IMR-90 (cell line): Measurements from ENCODE around the gene CDH13. TPM values are rescaled to one million over a fixed set of nuclear protein-coding genes. Genes with fewer than 3 reads are reported as not detected.

Experiments
- ATAC-seq: fragments of 200-7000 bp; cut with Tn5 transposase; 2 replicates; pipeline ENCODE4 v1.9.1; 2020; ENCODE audit warnings: low read depth, mild to moderate bottlenecking, moderate library complexity
- BruUV-seq: library from RNA; stranded (reverse); fragments of 400-500 nt; replicated peaks from 2 replicates; lab custom pipeline; 2021; lab: Mats Ljungman, UMichigan
- CTCF ChIA-PET: fragments of 300-600 bp; formaldehyde crosslinking; extraction: SDS; loops from one replicate; lab custom pipeline; 2021; ENCODE audit warnings: antibody characterized with exemption; lab: Yijun Ruan, JAX
- POLR2A ChIA-PET: fragments of 300-600 bp; sonication (Branson Sonifier 250); formaldehyde crosslinking; loops from one replicate; lab custom pipeline; 2022; ENCODE audit warnings: antibody characterized with exemption; ENCODE audit not compliant: unreplicated experiment; lab: Charles Lee
- DNase-seq: peaks from one replicate; pipeline ENCODE4 v3.0.0; 2013
- H2AFZ ChIP-seq: replicated peaks from 2 replicates; pipeline ENCODE3; 2013; ENCODE audit warnings: low read length, mild to moderate bottlenecking; ENCODE audit not compliant: poor library complexity
- H2AK5ac ChIP-seq: 2 replicates; pipeline ENCODE4 v1.6.1; 2013; ENCODE audit warnings: low read depth, low read length, inconsistent platforms
- H2AK9ac ChIP-seq: replicated peaks from 2 replicates; pipeline ENCODE3; 2013; ENCODE audit warnings: mild to moderate bottlenecking, low read depth, low read length, moderate library complexity; ENCODE audit not compliant: poor library complexity
- H2BK120ac ChIP-seq: 2 replicates; pipeline ENCODE4 v1.6.1; 2013; ENCODE audit warnings: low read depth, low read length, inconsistent platforms
- H2BK15ac ChIP-seq: 3 replicates; pipeline ENCODE4 v1.6.1; 2013; ENCODE audit warnings: low read depth, low read length, inconsistent platforms
- H2BK20ac ChIP-seq: 2 replicates; pipeline ENCODE4 v1.6.1; 2013; ENCODE audit warnings: low read depth, mild to moderate bottlenecking, inconsistent platforms, low read length, moderate library complexity
- H2BK5ac ChIP-seq: 2 replicates; pipeline ENCODE4 v1.6.1; 2013; ENCODE audit warnings: mild to moderate bottlenecking, low read depth, low read length, inconsistent platforms; ENCODE audit not compliant: poor library complexity, severe bottlenecking
- H3K14ac ChIP-seq: replicated peaks from 2 replicates; pipeline ENCODE4 v1.6.1; 2013; ENCODE audit warnings: low read depth, low read length, inconsistent platforms
- H3K18ac ChIP-seq: 2 replicates; pipeline ENCODE4 v1.6.1; 2013; ENCODE audit warnings: low read depth, low read length, control low read depth
- H3K23ac ChIP-seq: 2 replicates; pipeline ENCODE4 v1.6.1; 2013; ENCODE audit warnings: low read depth, low read length, inconsistent platforms
- H3K27ac ChIP-seq: 2 replicates; pipeline ENCODE4 v1.5.1; 2013; ENCODE audit warnings: mild to moderate bottlenecking, control low read depth, low read length; ENCODE audit not compliant: insufficient read depth
- H3K27me3 ChIP-seq: 2 replicates; pipeline ENCODE4 v1.6.1; 2013; ENCODE audit warnings: low read length; ENCODE audit not compliant: control insufficient read depth, insufficient read depth
- H3K36me3 ChIP-seq: 2 replicates; pipeline ENCODE4 v1.6.1; 2013; ENCODE audit warnings: low read length, mixed read lengths; ENCODE audit not compliant: control insufficient read depth, insufficient read depth
- H3K4ac ChIP-seq: 2 replicates; pipeline ENCODE4 v1.6.1; 2013; ENCODE audit warnings: low read depth, low read length, inconsistent platforms
- H3K4me1 ChIP-seq: 2 replicates; pipeline ENCODE4 v1.6.1; 2013; ENCODE audit warnings: low read length, mixed read lengths; ENCODE audit not compliant: control insufficient read depth, insufficient read depth
- H3K4me2 ChIP-seq: 2 replicates; pipeline ENCODE4 v1.6.1; 2013; ENCODE audit warnings: low read depth, mild to moderate bottlenecking, control low read depth, low read length, moderate library complexity
- H3K4me3 ChIP-seq: 2 replicates; pipeline ENCODE4 v1.5.1; 2013; ENCODE audit warnings: low read depth, mild to moderate bottlenecking, control low read depth, low read length, moderate library complexity; ENCODE audit not compliant: insufficient read depth
- H3K56ac ChIP-seq: 2 replicates; pipeline ENCODE4 v1.6.1; 2013; ENCODE audit warnings: low read length, inconsistent platforms; ENCODE audit not compliant: insufficient read depth; ENCODE audit errors: extremely low read depth
- H3K79me1 ChIP-seq, 2 experiments: 2 replicates each; pipeline ENCODE4 v1.6.1; 2013; ENCODE audit warnings: low read length in 2 of 2, inconsistent platforms in 1 of 2, low read depth in 1 of 2
- H3K9ac ChIP-seq: 2 replicates; pipeline ENCODE4 v1.6.1; 2013; ENCODE audit warnings: low read depth, low read length, control low read depth
- H3K9me1 ChIP-seq: 2 replicates; pipeline ENCODE4 v1.6.1; 2013; ENCODE audit warnings: low read length, inconsistent platforms; ENCODE audit not compliant: insufficient read depth
- H3K9me3 ChIP-seq: 2 replicates; pipeline ENCODE4 v1.6.1; 2013; ENCODE audit warnings: low read length; ENCODE audit not compliant: control insufficient read depth, insufficient read depth
- H4K20me1 ChIP-seq: 2 replicates; pipeline ENCODE4 v1.6.1; 2013; ENCODE audit warnings: low read length, inconsistent platforms; ENCODE audit not compliant: insufficient read depth
- H4K5ac ChIP-seq: 2 replicates; pipeline ENCODE4 v1.6.1; 2013; ENCODE audit warnings: mild to moderate bottlenecking, low read depth, low read length, control low read depth
- H4K8ac ChIP-seq, 2 experiments: 2 replicates each; pipeline ENCODE4 v1.6.1; 2013; ENCODE audit warnings: low read depth in 2 of 2, low read length in 2 of 2, control low read depth in 1 of 2, inconsistent platforms in 1 of 2
- H4K91ac ChIP-seq: 2 replicates; pipeline ENCODE4 v1.6.1; 2013; ENCODE audit warnings: low read depth, low read length, inconsistent platforms; ENCODE audit not compliant: insufficient read depth
- BHLHE40 ChIP-seq: fragments of 150-350 bp; IDR thresholded peaks from 2 replicates; pipeline ENCODE4 v1.6.1; 2016; ENCODE audit warnings: mild to moderate bottlenecking, low read depth, low read length
- CHD1 ChIP-seq: IDR thresholded peaks from 2 replicates; pipeline ENCODE4 v1.6.1; 2012; ENCODE audit warnings: low read depth, low read length, improper control_type of control experiment
- CTCF ChIP-seq: conservative IDR thresholded peaks from 2 replicates; pipeline ENCODE4 v1.5.1; 2012; ENCODE audit warnings: mild to moderate bottlenecking, low read depth, low read length, improper control_type of control experiment
- ELK1 ChIP-seq: fragments of 150-350 bp; IDR thresholded peaks from 2 replicates; pipeline ENCODE4 v1.6.1; 2016; ENCODE audit warnings: low read depth, mild to moderate bottlenecking, low read length, moderate library complexity, borderline replicate concordance
- FOS ChIP-seq: fragments of 150-350 bp; IDR thresholded peaks from 2 replicates; pipeline ENCODE4 v1.6.1; 2016; ENCODE audit warnings: low read depth, low read length
- MAZ ChIP-seq: IDR thresholded peaks from 2 replicates; pipeline ENCODE4 v1.6.1; 2012; ENCODE audit warnings: low read depth, mild to moderate bottlenecking, low read length, improper control_type of control experiment, moderate library complexity, borderline replicate concordance
- MXI1 ChIP-seq: IDR thresholded peaks from 2 replicates; pipeline ENCODE4 v1.6.1; 2012; ENCODE audit warnings: low read depth, mild to moderate bottlenecking, low read length, moderate library complexity, borderline replicate concordance
- NFE2L2 ChIP-seq: fragments of 150-350 bp; IDR thresholded peaks from 2 replicates; pipeline ENCODE4 v1.6.1; 2016; ENCODE audit warnings: low read depth, mild to moderate bottlenecking, low read length
- POLR2A ChIP-seq: IDR thresholded peaks from 2 replicates; pipeline ENCODE4 v1.6.1; 2012; ENCODE audit warnings: mild to moderate bottlenecking, low read depth, low read length
- RAD21 ChIP-seq: IDR thresholded peaks from 2 replicates; pipeline ENCODE4 v1.6.1; 2012; ENCODE audit warnings: low read length, improper control_type of control experiment
- RFX5 ChIP-seq: IDR thresholded peaks from 2 replicates; pipeline ENCODE4 v1.8.0; 2012; ENCODE audit warnings: low read depth, mild to moderate bottlenecking, low read length, moderate library complexity
- SMC3 ChIP-seq: fragments of 150-350 bp; IDR thresholded peaks from 2 replicates; pipeline ENCODE4 v1.6.1; 2016; ENCODE audit warnings: low read depth, mild to moderate bottlenecking, antibody characterized with exemption, low read length, moderate library complexity
- USF2 ChIP-seq: fragments of 150-350 bp; IDR thresholded peaks from 2 replicates; pipeline ENCODE4 v1.6.1; 2017; ENCODE audit warnings: mild to moderate bottlenecking, antibody characterized with exemption, low read length, low read depth
- WGBS, 2 experiments: methylation state at CpG; one replicate each; pipeline versions ENCODE4 v1.1.5 to v1.1.7; 2013; ENCODE audit warnings: missing lambda C conversion rate in 2 of 2; ENCODE audit not compliant: insufficient read length in 1 of 2; ENCODE audit errors: extremely low coverage in 2 of 2; 5-methylcytosine and 5-hydroxymethylcytosine counted together
- dilution Hi-C: fragments of 300-500 bp; cut with HindIII; formaldehyde crosslinking; loops from one replicate; pipeline ENCODE4 v1.14.3; 2018; ENCODE audit warnings: low sequenced_read_pairs; ENCODE audit not compliant: unreplicated experiment
- in situ Hi-C: fragments of 300-500 bp; cut with MboI; formaldehyde crosslinking; loops from 3 replicates; pipeline ENCODE4 v1.14.3; 2019; ENCODE audit warnings: low sequenced_read_pairs, inconsistent platforms, mixed read lengths
- intact Hi-C: fragments of 100-400 bp; cut with micrococcal nuclease; formaldehyde crosslinking; loops from 2 replicates; pipeline ENCODE4 v1.10.0; 2022
- polyA plus RNA-seq, 3 experiments: library from polyadenylated mRNA; depleted of rRNA; stranded (reverse); fragments of >200 nt; gene quantifications; 2 replicates each; pipeline ENCODE4 v1.2.3, GENCODE V29; 2012; ENCODE audit warnings: low replicate concordance in 1 of 3
- total RNA-seq: library from RNA; depleted of rRNA; stranded (reverse); fragments of >200 nt; gene quantifications from 2 replicates; pipeline ENCODE4 v1.2.3, GENCODE V29; 2012

CDH13 gene
- total and polyA plus RNA-seq, 2 of the 4 experiments (the other 2 are of a cell fraction), result 61.6 to 74.7 TPM

- Histone ChIP-seq H3K18ac (no peak overlapping the region), H4K8ac (no peak overlapping the region), H2AK9ac (no peak overlapping the region), H3K4ac (no peak overlapping the region), H3K56ac (no peak overlapping the region), H3K27me3 (no peaks in the 10 kb centered on the region), H3K4me1 (no peaks in the 10 kb centered on the region), H3K27ac (no peak overlapping the region), H3K9me1 (no peaks in the 10 kb centered on the region; the same call in 1 of the 2 replicates), H3K9ac (no peak overlapping the region), H2AFZ (no peak overlapping the region), H3K4me3 (no peak overlapping the region), H2BK15ac (no peak overlapping the region), H4K5ac (no peak overlapping the region), H3K9me3 (no peaks in the 10 kb centered on the region), H4K20me1 (no peaks in the 10 kb centered on the region), H3K23ac (no peak overlapping the region), H3K79me1 (no peaks in the 10 kb centered on the region), H2BK120ac (no peak overlapping the region), H2BK20ac (no peak overlapping the region), H4K91ac (no peak overlapping the region), H3K14ac (no peak overlapping the region), H3K4me2 (no peak overlapping the region), H2BK5ac (no peak overlapping the region), H3K36me3 (no peaks in the 10 kb centered on the region), H2AK5ac (no peak overlapping the region)
- BruUV-seq, result no TSS peak
- ATAC-seq, result peak; percentile 56; the same call in 1 of the 2 replicates
- POLR2A ChIA-PET, result no interaction called here
- intact Hi-C loops, result no loop called here
- TF ChIP-seq FOS, result no peak
- TF ChIP-seq CTCF, result no peak
- no peak for TF ChIP-seq USF2
- TF ChIP-seq NFE2L2, result no peak
- TF ChIP-seq CHD1, result no peak
- TF ChIP-seq POLR2A, result no peak
- TF ChIP-seq ELK1, result no peak
- no peak for TF ChIP-seq SMC3
- no peak for TF ChIP-seq MAZ
- TF ChIP-seq RFX5, result no peak
- TF ChIP-seq BHLHE40, result no peak
- TF ChIP-seq RAD21, result no peak
- no peak for TF ChIP-seq MXI1
- in situ Hi-C loops, result no loop called here
- peak; percentile 40 for DNase-seq
- dilution Hi-C loops, result no loop called here
- 100% methylated on average over 1 of the region's 2 CpGs; no CpG with 5 or more reads in 1 of the 2 experiments for WGBS, 2 experiments
- CTCF ChIA-PET, result no interaction called here
Observed at GRCh38 chr16:83561876-83562275, 935.1 kb downstream of the CDH13 start.
